ENCODE results near the gene PTPRN.
A peak's percentile ranks its signal among the peaks of the same experiment; 100 is the strongest.
"Not testable (repeated sequence)": the region's sequence is repeated elsewhere in the genome, so short reads cannot be mapped to it uniquely, and the experiment has no call there.

Gene PTPRN

DNA sequence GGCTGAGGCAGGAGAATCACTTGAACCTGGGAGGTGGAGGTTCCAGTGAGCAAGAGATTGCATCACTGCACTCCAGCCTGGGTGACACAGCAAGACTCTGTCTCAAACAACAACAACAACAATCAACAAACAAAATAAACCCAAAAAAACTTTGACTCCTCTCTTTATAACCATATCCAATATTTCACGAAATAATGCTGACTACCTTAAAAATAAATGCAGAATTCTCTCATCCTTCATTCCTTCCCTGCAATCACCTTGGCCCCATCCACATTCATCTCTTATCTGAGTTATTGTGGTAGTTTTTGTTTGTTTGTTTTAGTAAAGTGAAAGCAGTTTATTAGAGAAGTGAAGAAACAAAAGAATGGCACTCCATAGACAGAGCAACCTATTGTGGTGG is 3.2 kb downstream of the PTPRN start:
- FAIRE-seq, result no peak

DNA sequence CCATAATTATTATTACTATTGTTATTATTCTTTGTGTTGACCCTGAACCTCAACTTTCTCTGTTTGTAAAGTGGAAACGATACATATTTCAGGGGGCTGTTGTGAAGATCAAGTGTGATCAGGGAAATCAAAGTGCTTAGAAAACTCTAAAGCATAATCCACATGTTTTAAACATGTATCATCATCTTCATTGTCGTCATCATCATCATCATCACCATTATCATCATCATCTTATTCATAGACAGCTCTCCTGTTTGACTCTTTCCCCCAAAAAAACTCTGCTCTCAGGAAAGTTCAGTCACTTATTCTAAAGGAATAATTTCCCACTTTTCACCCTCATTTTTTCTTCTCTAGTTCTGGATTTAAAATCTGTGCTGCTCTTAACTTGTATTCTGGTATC is 5.0 kb downstream of the PTPRN start:
- no peak for FAIRE-seq

DNA sequence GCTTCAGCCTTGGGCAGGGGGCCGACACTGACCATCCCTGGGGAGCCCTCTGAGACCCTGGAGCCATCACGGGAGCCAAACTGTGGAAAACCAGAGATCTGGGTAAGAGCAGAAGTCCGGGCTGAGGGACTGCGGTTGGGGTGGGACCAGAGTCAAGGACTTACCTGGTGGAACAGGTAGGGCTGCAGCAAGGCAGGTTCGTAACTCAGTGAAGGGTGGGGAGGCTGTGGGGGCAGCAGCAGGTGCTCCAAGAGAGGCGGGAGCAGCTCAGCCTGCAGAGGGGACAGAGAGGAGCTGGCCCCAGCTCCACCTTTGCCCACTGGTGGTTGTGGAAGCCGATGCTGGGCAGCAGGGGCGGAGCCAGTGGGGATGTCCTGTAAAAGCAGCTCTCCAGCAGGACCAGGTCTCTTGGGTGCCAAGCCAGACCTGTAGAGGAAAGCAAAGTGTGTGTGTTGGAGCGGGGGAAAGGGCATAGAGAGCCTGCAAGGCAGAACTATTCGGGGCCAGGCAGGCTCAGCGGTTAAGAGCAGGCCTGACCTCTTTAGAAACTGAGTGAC is 6.7 kb downstream of the PTPRN start:
- FAIRE-seq, result no peak

- no peak for FAIRE-seq
Measured at GRCh38 chr2:219300022-219300421, 9.2 kb downstream of the PTPRN start.

- FAIRE-seq, result no peak
Measured at GRCh38 chr2:219299372-219299760, 9.8 kb downstream of the PTPRN start.

DNA sequence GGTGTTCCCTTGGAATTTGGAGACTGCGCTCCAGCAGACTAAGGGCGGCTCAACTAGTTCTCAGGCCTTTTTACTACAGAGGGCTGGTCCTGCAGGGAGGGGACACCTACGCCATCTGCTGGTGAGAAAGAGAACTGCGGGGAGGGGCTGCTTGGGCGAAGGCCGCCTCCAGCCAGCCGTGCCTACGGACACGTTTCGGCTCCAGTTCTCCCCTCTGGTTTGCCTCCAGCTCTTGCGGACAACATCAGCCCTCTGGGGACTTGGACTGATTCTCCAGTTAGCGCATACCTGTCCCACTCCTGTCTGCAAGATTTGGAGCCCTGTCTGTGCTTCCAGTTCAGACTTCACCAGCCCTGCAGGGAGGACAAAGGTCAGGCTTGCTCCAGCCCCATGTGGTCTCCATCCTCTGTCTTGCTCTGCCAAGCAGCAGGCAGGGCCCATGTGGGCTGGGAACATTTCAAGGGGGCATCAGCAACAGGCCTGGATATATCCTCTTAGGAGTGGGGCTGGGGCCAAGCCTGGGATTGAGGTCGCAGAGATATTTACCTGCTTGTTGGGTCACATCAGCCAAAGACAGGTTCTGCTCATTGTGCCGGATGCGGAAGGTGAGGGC is 10.3 kb downstream of the PTPRN start:
- FAIRE-seq, result peak; percentile 14

GRCh38 chr2:219297766-219298456 is 11.3 kb downstream of the PTPRN start:
- FAIRE-seq, result no peak

GRCh38 chr2:219296631-219297391 is 12.4 kb downstream of the PTPRN start:
- FAIRE-seq, result no peak

- no peak for FAIRE-seq
Measured at GRCh38 chr2:219296142-219296541, 13.1 kb downstream of the PTPRN start.

DNA sequence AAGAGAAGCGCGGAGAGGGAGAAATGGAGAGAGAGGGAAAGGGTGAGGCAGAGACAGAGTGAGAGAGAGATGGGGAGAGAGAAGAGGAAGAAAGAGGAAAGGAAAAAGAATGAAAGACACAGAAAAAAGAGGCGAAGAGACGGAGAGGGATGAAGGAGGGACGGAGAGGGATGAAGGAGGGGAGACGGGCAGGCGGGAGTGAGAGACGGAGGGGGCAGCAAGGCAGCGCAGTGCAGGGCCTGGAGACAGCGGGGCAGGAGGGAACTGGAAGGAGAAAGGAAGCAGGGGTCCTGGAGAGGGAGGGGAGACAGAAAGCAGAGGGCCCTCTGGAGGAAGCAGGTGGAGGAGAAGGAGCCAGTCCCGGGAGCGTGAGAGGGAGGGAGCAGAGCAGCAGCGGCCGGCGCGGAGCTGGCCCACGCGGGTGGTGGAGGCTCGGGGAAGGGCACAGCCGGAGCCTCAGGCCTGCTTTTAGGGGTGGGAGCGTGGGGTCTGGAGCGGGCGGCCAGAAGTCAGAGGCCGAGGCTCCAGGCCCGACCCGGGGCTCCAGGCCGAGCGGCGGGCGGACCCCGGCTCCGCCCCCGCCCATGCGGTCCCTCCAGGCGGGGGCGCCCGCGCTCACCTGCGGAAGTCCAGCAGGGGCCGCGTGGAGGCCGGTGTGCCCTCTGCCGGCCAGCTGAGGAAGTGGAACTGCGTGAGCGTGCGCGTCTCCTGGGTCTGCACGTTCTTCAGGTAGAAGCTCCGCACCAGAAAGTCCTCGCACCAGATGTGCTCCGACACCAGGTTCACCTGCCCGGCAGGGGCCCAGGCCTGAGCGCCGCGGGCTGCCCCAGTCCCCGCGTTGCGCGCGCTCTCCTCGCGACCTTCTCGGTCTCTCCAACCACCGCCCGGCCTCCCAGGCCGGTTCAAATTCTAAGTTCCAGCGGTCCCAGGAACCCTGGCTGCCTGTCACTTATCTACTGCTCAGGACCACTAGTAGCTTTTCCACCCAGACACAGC is 14.5 kb downstream of the PTPRN start:
- FAIRE-seq, result no peak

GRCh38 chr2:219293736-219294231 is 15.4 kb downstream of the PTPRN start:
- FAIRE-seq, result no peak

DNA sequence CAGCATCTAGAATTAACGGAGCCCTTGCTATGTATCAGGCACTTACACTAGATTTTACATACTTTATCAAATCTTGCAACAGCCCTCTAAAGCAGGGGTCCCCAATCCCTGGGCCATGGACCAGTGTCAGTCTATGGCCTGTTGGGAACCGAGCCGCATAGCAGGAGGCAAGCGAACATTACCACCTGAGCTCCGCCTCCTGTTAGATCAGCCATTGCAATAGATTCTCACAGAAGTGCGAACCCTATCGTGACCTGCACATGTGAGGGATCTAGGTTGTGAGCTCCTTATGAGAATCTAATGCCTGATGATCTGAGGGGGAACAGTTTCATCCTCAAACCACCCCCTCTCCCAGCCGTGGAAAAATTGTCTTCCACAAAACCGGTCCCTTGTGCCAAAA is 16.6 kb downstream of the PTPRN start:
- FAIRE-seq, result no peak

- FAIRE-seq, result no peak
Measured at GRCh38 chr2:219291910-219292490, 17.2 kb downstream of the PTPRN start.

DNA sequence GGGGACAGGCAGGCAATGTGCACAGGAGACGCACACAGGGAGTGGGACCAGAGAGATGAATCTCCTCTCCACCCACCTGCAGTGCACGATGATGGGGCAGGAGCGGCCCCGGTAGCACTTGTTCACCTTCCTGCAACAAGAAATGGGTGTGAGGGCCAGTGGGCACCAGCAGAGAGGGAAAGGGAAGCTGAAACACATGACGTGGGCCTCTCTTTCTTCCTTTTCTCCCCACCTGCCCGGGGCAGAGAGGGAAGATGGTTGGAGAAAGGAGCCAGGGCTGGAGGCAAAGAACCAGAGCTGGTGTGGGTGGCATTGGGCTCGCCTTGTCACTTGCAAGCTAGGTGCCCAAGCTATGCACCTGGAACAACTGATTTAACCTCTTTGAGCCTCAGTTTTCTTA is 17.8 kb downstream of the PTPRN start:
- FAIRE-seq, result no peak

GRCh38 chr2:219290381-219291171 is 18.6 kb downstream of the PTPRN start:
- no peak for FAIRE-seq

DNA sequence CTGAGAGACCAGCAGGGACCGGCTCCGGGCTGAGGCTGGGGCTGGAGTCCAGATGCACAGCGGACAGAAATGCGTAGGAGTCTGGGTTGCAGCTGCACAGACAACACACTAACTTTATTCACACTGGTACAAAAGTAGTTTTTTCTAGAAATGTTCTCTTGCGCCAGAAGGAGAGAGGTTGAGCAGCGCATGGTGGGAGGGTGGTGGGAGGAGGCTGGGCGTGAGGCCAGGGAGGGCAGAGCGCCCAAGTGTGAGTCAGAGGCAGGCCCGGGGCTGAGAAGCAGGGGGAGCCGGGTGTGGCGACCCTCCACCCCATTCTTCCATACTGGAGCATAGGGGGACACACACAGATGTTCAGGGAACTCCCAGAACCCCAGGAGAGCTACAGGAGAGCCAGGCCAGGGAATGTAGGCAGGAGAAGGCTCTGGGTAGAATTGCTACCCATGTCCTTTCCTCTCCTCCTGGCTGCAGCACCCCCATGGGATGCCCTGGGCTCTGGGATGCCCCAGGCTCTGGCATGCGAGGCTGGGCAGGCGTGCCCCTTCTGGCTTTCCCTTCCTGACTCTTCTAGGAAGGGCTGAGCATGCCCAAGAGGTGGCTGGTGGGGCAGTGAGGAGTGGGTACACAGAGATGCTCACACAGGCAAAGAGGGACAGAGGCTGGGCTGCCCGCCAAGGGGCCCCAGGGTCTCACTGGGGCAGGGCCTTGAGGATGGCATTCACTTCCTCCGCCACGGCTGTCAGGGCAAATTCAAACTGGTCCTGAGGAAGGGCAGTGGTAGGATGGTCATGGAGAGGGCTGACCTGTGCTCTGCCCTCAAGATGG is 19.5 kb downstream of the PTPRN start:
- no peak for FAIRE-seq

GRCh38 chr2:219289195-219289536 is 20.0 kb downstream of the PTPRN start:
- FAIRE-seq, result no peak

- FAIRE-seq, result no peak
Measured at GRCh38 chr2:219287580-219288265, 21.5 kb downstream of the PTPRN start.

GRCh38 chr2:219287116-219287440 is 22.1 kb downstream of the PTPRN start:
- FAIRE-seq, result not testable (repeated sequence)
